COLO829 (cell line): Measurements from ENCODE around the gene INTS6L.
"Not testable (repeated sequence)": the region's sequence is repeated elsewhere in the genome, so short reads cannot be mapped to it uniquely, and the experiment has no call there.

ENCODE experiments used
- DNase-seq: peaks from one replicate; pipeline ENCODE4 v3.0.0; 2012; ENCODE audit warnings: low spot score

INTS6L gene

DNA sequence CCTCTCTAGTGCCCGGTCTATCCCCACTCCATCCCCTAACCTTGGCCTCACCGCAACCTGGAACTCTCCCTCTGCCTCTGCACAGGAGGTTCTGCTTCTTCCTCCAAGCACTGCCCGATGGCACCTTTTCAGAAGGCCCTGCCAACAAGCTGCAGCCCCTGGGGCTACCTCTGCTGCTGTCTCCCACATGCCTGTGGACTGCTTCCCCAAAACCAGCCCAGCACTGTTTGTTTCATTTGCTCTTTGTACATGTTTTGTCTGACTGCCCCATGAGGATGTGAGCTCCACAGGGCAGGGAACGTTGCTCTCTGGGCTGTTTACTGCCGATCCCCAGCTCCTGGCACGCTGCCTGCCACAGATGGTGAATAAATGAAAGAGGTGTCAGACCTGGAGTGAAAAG lies 85.4 kb downstream of the INTS6L start:
- DNase-seq = no peak

DNA sequence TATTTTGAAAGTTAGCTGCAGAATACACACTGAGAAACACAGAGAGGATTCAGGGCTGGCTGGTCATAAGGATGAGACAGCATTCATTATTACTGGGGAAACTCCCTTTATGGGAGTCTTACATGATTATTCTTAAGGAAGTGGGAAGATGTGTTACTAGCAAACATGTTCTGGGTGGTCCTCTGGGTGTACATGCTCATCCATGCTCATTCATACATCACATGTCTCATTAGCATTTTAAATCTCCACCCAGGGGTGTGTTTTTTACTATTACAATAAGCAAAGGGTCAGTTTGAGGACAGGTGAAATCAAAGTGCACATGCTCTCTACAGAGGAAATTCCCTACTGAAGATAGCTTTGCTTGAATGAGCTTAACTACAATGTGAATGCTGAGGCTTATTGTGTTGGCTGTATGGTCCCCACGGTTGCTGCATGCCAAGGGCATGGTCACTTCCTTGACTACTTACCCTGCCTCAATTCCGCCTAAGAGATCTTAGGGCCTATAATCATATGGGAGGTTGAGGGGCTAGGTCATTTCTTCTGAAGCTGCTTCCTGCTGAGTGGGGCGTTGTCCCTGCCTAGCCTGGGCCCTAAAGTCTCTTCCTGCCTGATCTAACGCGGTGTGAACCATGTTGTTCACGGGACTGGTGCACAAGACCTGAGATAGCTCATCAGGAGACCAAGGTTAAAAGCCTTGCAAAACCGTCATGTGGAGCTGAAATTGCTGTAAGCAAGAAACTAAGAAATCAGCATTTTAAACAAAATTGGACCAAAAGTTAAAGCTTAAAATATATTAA lies 104.1 kb downstream of the INTS6L start:
- DNase-seq = not testable (repeated sequence)

DNA sequence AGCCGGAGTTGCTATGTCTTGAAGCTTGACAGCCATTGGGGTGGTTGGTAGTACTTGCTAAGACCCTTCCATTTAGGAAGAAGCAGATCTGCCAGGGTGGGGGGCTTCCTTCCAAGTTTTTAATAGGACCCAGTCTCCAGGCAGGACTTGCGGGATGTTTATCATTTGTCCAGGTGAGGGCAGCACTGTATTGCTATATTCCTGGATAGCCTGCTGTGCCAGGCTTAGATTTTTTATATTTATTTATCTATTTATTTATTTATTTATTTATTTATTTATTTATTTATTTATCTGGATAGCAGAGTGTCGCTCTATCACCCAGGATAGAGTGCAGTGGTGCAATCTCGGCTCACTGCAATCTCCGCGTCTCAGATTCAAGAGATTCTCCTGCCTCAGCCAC lies 105.5 kb downstream of the INTS6L start:
- no peak for DNase-seq

DNA sequence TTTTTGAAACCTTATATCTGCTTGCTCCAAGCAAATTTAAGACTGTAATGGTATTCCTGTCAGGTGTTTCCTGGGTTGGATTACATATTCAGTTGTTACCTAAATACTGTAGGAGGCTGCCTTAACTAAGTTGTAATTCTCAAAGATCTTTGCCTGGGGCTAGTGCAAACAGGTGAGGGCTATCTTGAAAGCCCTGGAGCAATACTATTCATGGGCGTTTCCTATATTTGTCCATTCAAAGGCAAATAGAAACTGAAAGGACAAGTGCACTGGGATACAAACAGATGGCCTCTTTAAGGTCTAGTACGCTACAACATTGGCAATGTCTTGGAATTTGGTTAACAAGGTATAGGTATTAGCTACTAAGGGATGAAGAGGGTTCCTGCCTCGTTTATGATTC lies 108.9 kb downstream of the INTS6L start:
- DNase-seq = no peak
